CD4-positive, alpha-beta T cell (primary cell): Measurements from ENCODE around the gene SLC12A7. TPM values are rescaled to one million over a fixed set of nuclear protein-coding genes. Genes with fewer than 3 reads are reported as not detected.

Experiments used
- ATAC-seq: fragments of 200-7000 bp; cut with Tn5 transposase; one replicate; pipeline ENCODE4 v1.10.0; 2022; ENCODE audit warnings: mild to moderate bottlenecking; ENCODE audit not compliant: poor library complexity
- CTCF ChIA-PET: fragments of 350-600 bp; sonication (Branson Sonifier 250); formaldehyde crosslinking; loops from one replicate; lab custom pipeline; 2021; ENCODE audit warnings: antibody characterized with exemption, inconsistent platforms; lab: Charles Lee
- POLR2A ChIA-PET: fragments of 350-600 bp; sonication (Branson Sonifier 250); formaldehyde crosslinking; loops from one replicate; lab custom pipeline; 2021; ENCODE audit warnings: antibody characterized with exemption, inconsistent platforms; lab: Charles Lee
- DNase-seq, 14 experiments: peaks; one replicate each; pipeline ENCODE4 v3.0.0-alpha.2; 2013 to 2020; ENCODE audit warnings: mixed read lengths in 2 of 14
- H3K27ac ChIP-seq, 2 donors: one replicate each; pipeline versions ENCODE4 v1.5.1 to v1.7.0; 2013; ENCODE audit warnings: low read length in 2 of 2, low read depth in 1 of 2, mild to moderate bottlenecking in 1 of 2
- H3K27me3 ChIP-seq, 2 experiments: 1 replicate in 1 of 2; 2 replicates in 1 of 2; pipeline versions ENCODE4 v1.6.1 to v1.7.0; 2013; ENCODE audit warnings: low read length in 2 of 2, control low read depth in 1 of 2, mild to moderate bottlenecking in 1 of 2, moderate library complexity in 1 of 2; ENCODE audit not compliant: insufficient read depth in 2 of 2, control insufficient read depth in 1 of 2
- H3K36me3 ChIP-seq: one replicate; pipeline ENCODE4 v1.6.1; 2013; ENCODE audit warnings: low read length, control low read depth; ENCODE audit not compliant: insufficient read depth
- H3K4me1 ChIP-seq: one replicate; pipeline ENCODE4 v1.6.1; 2013; ENCODE audit warnings: low read length, control low read depth; ENCODE audit not compliant: insufficient read depth
- H3K4me3 ChIP-seq: one replicate; pipeline ENCODE4 v1.5.1; 2013; ENCODE audit warnings: mild to moderate bottlenecking, low read length, moderate library complexity
- H3K9me3 ChIP-seq, 2 experiments: 1 replicate in 1 of 2; 2 replicates in 1 of 2; pipeline versions ENCODE4 v1.6.1 to v1.7.0; 2013; ENCODE audit warnings: low read length in 2 of 2, mild to moderate bottlenecking in 2 of 2, control low read depth in 1 of 2, moderate library complexity in 1 of 2; ENCODE audit not compliant: control insufficient read depth in 1 of 2, insufficient read depth in 1 of 2
- H3K27ac Mint-ChIP-seq: one replicate; pipeline ENCODE4 v1.8.0; 2020; ENCODE audit warnings: mixed read lengths
- H3K27me3 Mint-ChIP-seq: one replicate; pipeline ENCODE4 v1.8.0; 2021; ENCODE audit warnings: mixed read lengths
- H3K36me3 Mint-ChIP-seq: one replicate; pipeline ENCODE4 v1.8.0; 2021; ENCODE audit warnings: low read depth, mixed read lengths
- H3K4me1 Mint-ChIP-seq: one replicate; pipeline ENCODE4 v1.8.0; 2021; ENCODE audit warnings: low read depth, mixed read lengths
- H3K4me3 Mint-ChIP-seq: one replicate; pipeline ENCODE4 v1.8.0; 2020; ENCODE audit warnings: mild to moderate bottlenecking, mixed read lengths
- H3K9me3 Mint-ChIP-seq: one replicate; pipeline ENCODE4 v1.8.0; 2020; ENCODE audit warnings: mixed read lengths
- CTCF ChIP-seq: fragments of 200-600 bp; IDR thresholded peaks from one replicate; pipeline ENCODE4 v1.8.0; 2022; ENCODE audit warnings: antibody characterized with exemption, mild to moderate bottlenecking
- intact Hi-C, 2 experiments: fragments of 100-400 bp; cut with DNase I in 1 of 2; cut with micrococcal nuclease in 1 of 2; formaldehyde crosslinking; loops; one replicate each; pipeline versions ENCODE4 v1.15.1 to v1.9.0; 2023 to 2025; cut with DNase I, micrococcal nuclease
- total RNA-seq, 174 experiments: library from RNA in 2 of 174; stranded (reverse) in 2 of 174; gene quantifications; one replicate each; pipeline ENCODE4 v1.2.3 and lab custom pipeline; 2021 to 2026

The SLC12A7 gene
- total RNA-seq, 2 experiments from 2014 or later: 47.9 to 51.7 TPM

GRCh38 chr5:1109542-1110306, 2.1 kb downstream of the SLC12A7 start:
- H3K27ac ChIP-seq: peak overlapping the region in 1 of 2 donors; percentile 65
- peaks cover 4% of the 10 kb centered on the region for H3K36me3 ChIP-seq
- no peak for DNase-seq
- CTCF ChIA-PET: interaction anchor here (1.3 kb wide), 1 partner anchor 31 kb away, joined by 3 read pairs; no protein-coding TSS in a partner anchor
- Mint-ChIP-seq H3K27me3 (no peaks in the 10 kb centered on the region), H3K27ac (peak overlapping the region; percentile 92), H3K4me1 (peaks cover 52% of the 10 kb centered on the region), H3K36me3 (peaks cover 14% of the 10 kb centered on the region), H3K9me3 (no peaks in the 10 kb centered on the region), H3K4me3 (peak overlapping the region; percentile 93)
- H3K4me3 ChIP-seq: no peak overlapping the region
- H3K4me1 ChIP-seq: peaks cover 70% of the 10 kb centered on the region
- POLR2A ChIA-PET: no interaction called here
- no peak for ATAC-seq
- no peaks in the 10 kb centered on the region for H3K27me3 ChIP-seq
- H3K9me3 ChIP-seq: no peaks in the 10 kb centered on the region
- no peak for TF ChIP-seq CTCF
- intact Hi-C loops: loop anchor here in 1 of 2 experiments (2.0 kb wide), 1 partner anchor 29 kb away; no protein-coding TSS in a partner anchor

- Histone ChIP-seq H3K27me3 (no peaks in the 10 kb centered on the region), H3K4me3 (no peak overlapping the region), H3K27ac (no peak overlapping the region), H3K9me3 (no peaks in the 10 kb centered on the region), H3K36me3 (peaks cover 4% of the 10 kb centered on the region), H3K4me1 (peaks cover 79% of the 10 kb centered on the region)
- peak overlapping the region; percentile 84 for H3K4me3 Mint-ChIP-seq
- intact Hi-C loops: loop anchor here in 1 of 2 experiments (2.0 kb wide), 1 partner anchor 30 kb away; no protein-coding TSS in a partner anchor
- no peaks in the 10 kb centered on the region for H3K9me3 Mint-ChIP-seq
- DNase-seq: peak in 1 of 14 experiments; percentile 47
- ChIA-PET POLR2A (no interaction called here), CTCF (no interaction called here)
- peaks cover 14% of the 10 kb centered on the region for H3K36me3 Mint-ChIP-seq
- H3K4me1 Mint-ChIP-seq: peaks cover 61% of the 10 kb centered on the region
- no peaks in the 10 kb centered on the region for H3K27me3 Mint-ChIP-seq
- no peak for ATAC-seq
- H3K27ac Mint-ChIP-seq: peak overlapping the region; percentile 99
- no peak for TF ChIP-seq CTCF
Measured at GRCh38 chr5:1108865-1109174, 3.0 kb downstream of the SLC12A7 start.

GRCh38 chr5:1108023-1108864, 3.6 kb downstream of the SLC12A7 start:
- H3K36me3 Mint-ChIP-seq: peaks cover 14% of the 10 kb centered on the region
- Histone ChIP-seq H3K4me1 (peaks cover 84% of the 10 kb centered on the region), H3K27ac (peak overlapping the region in 1 of 2 donors; percentile 81), H3K36me3 (peaks cover 4% of the 10 kb centered on the region), H3K4me3 (no peak overlapping the region), H3K27me3 (no peaks in the 10 kb centered on the region), H3K9me3 (no peaks in the 10 kb centered on the region)
- peak overlapping the region; percentile 99 for H3K27ac Mint-ChIP-seq
- H3K9me3 Mint-ChIP-seq: no peaks in the 10 kb centered on the region
- ATAC-seq (no peak), DNase-seq (peak in 2 of 14 experiments; percentile 30 to 42)
- intact Hi-C loops: loop anchor here in 1 of 2 experiments (2.0 kb wide), 1 partner anchor 31 kb away; no protein-coding TSS in a partner anchor
- H3K4me1 Mint-ChIP-seq: peaks cover 66% of the 10 kb centered on the region
- peak overlapping the region; percentile 84 for H3K4me3 Mint-ChIP-seq
- POLR2A ChIA-PET: no interaction called here
- H3K27me3 Mint-ChIP-seq: no peaks in the 10 kb centered on the region
- TF ChIP-seq CTCF: no peak
- CTCF ChIA-PET: interaction anchor here (1.0 kb wide), 1 partner anchor 32 kb away, joined by 3 read pairs; no protein-coding TSS in a partner anchor
